Loucy (cell line): Measurements from ENCODE around the gene JADE2.

Experiments
- EZH2phosphoT487 ChIP-seq: fragments of 200-600 bp; IDR thresholded peaks from 2 replicates; pipeline ENCODE4 v1.6.1; 2018; ENCODE audit warnings: antibody characterized with exemption, mild to moderate bottlenecking, moderate library complexity, borderline replicate concordance
- TF ChIP-seq, protein P1 (sequence below): fragments of 200-600 bp; sonication (generic); conservative IDR thresholded peaks from 2 replicates; pipeline ENCODE4 v1.5.1; 2014; ENCODE audit warnings: mild to moderate bottlenecking, antibody characterized with exemption, low read length

DNA sequence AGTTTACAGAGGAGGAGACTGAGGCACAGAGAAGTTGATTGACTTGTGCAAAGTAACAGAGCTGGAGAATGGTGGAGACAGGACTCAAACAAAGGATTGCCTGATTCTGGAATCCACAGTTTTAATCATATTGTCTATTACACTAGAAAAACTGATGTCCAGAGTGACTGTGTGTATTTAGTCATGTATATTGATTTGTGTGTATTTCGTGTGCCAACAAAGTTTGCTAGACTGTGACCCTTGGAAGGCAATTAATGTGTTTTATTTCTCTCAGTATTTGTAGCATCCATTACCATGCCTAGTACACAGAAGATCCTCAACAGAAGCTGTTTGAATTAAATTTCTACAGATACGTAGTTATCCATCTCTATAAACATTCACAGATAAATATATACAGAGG is 5.5 kb upstream of the JADE2 start:
- TF ChIP-seq, protein P1, sequence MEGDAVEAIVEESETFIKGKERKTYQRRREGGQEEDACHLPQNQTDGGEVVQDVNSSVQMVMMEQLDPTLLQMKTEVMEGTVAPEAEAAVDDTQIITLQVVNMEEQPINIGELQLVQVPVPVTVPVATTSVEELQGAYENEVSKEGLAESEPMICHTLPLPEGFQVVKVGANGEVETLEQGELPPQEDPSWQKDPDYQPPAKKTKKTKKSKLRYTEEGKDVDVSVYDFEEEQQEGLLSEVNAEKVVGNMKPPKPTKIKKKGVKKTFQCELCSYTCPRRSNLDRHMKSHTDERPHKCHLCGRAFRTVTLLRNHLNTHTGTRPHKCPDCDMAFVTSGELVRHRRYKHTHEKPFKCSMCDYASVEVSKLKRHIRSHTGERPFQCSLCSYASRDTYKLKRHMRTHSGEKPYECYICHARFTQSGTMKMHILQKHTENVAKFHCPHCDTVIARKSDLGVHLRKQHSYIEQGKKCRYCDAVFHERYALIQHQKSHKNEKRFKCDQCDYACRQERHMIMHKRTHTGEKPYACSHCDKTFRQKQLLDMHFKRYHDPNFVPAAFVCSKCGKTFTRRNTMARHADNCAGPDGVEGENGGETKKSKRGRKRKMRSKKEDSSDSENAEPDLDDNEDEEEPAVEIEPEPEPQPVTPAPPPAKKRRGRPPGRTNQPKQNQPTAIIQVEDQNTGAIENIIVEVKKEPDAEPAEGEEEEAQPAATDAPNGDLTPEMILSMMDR = no peak
- TF ChIP-seq EZH2phosphoT487 = no peak
